ENCODE results near the gene TPCN2.

TPCN2 gene

DNA sequence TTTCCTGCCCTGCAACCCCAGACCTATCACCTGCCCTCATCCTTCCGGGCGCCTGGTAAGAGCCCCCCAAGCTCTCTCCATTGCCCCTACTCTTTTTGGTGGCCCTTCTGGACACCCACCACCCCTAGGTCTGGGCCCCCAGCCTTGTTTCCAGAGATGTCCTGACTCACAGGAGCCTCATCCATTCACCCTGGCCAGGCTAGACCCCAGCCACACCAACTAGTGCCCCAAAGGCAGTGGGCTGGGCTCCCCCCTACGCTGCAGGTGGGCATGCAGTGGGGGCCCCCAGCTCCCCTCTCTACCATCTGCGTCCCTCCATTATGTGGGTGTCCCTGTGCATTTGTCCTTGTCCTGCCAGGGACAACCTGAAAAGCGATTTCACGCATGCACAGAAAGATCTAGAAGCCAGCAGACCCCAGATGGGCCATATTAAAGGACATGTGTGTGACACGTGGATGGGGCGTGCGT lies 37.1 kb upstream of the TPCN2 start:
- no peaks in the 10 kb centered on the region for H3K9me3 ChIP-seq (ENCODE audit: insufficient read depth, low read depth, low read length)
- no peaks in the 10 kb centered on the region for H3K36me3 ChIP-seq (ENCODE audit: insufficient read depth, low read length)
- no peak overlapping the region for H3K9ac ChIP-seq (ENCODE audit: low read depth, low read length)
- H3K27me3 ChIP-seq (ENCODE audit: insufficient read depth, low read length) = peaks cover 3% of the 10 kb centered on the region; the same call in 1 of the 2 replicates
- peaks cover 47% of the 10 kb centered on the region for H3K4me1 ChIP-seq (ENCODE audit: insufficient read depth, low read length)
- WGBS = 88% methylated on average over 9 of the region's 9 CpGs
- peak overlapping the region; percentile 56; the same call in 1 of the 2 replicates for H3K4me3 ChIP-seq (ENCODE audit: low read length)
- no peak overlapping the region for H3K27ac ChIP-seq (ENCODE audit: low read depth, low read length)

DNA sequence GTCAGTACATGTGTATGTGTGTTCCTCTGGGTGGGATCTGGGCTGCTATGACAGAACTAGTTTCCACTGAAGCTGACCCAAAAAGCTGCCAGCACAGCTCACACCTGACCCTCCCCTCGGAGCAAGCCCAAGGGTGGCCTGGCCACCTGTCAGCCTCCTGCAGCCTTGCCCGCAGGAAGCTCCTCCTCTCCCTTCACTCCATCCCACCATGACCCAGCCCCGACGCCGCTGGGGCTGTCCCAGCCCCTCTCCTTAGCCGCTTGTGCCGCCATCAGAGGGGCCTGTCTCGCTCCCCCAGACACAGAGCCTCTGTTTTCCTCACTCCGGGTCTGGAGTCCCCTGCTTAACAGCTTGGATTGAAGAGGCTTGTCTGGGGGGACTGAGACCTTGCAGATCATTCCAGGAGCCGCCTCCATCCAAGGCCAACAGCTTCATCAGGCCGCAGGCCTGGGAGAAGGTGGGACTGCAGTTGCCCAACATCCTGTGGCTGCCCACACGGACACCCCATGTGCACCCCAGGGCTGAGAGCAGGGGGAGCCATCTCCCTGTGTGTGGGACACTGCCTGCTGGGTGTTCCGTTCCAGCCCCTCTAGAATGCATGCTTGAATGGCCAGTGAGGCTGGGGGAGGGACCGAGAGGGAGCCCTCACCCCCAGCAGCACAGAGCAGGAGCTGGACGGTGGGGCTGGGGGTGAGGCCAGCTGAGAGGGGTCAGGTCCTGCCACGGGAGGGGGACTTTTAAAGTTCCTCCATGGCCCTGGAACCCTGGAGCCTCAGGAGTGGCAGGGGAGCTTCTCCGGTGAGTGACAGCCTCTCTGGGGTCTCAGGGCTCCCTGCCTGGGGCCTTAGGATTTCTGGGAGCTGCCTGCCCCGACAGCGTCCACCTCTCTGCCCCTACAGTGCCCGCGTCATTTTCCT lies 36.4 kb upstream of the TPCN2 start:
- H3K4me1 ChIP-seq (ENCODE audit: insufficient read depth, low read length) = peaks cover 47% of the 10 kb centered on the region

DNA sequence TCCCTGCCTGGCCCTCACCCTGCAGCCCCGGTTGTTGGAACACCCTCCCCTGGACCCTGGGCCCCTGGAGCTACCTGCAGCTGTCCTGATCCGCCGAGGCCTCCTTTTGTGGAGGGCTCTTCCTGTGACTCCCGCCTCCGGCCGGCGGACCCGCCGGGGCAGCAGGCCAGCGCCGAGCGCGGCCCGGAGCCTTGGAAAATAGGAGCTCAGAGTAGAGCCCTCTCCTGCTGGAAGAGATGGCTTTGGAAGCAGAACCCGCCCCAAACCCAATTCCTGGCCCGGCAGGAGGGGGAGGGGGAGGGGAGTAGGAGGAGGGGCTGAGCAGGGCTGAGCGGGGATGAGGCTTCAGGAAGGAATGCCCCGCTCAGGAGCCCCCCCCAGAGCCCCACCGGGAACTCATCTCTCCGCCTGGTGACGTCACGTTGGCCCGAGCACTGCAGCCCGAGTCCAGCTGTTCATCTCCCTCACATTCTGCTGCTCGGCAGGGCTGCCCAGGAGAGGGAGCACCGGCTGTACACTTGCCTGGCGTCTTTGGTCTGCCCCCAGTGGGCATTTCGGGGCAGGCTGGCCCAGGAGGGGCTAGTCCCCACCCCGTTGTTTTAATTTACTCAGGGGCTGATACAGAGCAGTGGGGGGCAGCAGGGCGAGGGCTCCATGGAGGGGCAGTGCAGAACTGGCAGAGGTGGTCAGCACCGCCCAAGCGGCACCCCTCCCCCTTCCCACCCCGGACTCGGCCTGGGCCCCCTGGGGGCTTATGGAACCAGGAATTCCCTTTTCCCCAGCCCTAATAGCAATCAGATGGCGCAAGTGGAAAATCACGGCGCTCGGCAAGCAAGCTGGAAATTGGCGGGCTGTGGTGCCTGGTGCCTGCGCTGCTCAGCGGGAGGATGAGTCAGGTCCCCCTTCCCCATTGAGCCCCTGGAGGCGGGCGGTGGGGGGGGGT lies 35.5 kb upstream of the TPCN2 start, which contains the start of gene MRGPRF:
Gene MRGPRF, minus strand, starts transcription at position 238 of the 943 bp plus-strand sequence. CDS start 3,345 bp downstream, outside the sequence.
- H3K27me3 ChIP-seq (ENCODE audit: insufficient read depth, low read length) = peaks cover 3% of the 10 kb centered on the region; the same call in 1 of the 2 replicates
- H3K9ac ChIP-seq (ENCODE audit: low read depth, low read length) = peak within 1 kb of the TSS; percentile 36; the same call in 1 of the 2 replicates
- H3K36me3 ChIP-seq (ENCODE audit: insufficient read depth, low read length) = no peaks in the 10 kb centered on the region
- 2% methylated on average over 43 of the region's 43 CpGs for WGBS
- no peaks in the 10 kb centered on the region for H3K9me3 ChIP-seq (ENCODE audit: insufficient read depth, low read depth, low read length)
- peaks cover 40% of the 10 kb centered on the region for H3K4me1 ChIP-seq (ENCODE audit: insufficient read depth, low read length)
- H3K27ac ChIP-seq (ENCODE audit: low read depth, low read length) = peak within 1 kb of the TSS; percentile 52; the same call in 1 of the 2 replicates
- peak within 1 kb of the TSS; percentile 56 for H3K4me3 ChIP-seq (ENCODE audit: low read length)

More for the DNA sequence above, 36.4 kb upstream of the TPCN2 start:
- Histone ChIP-seq H3K4me3 (ENCODE audit: low read length) (peak overlapping the region; percentile 56), H3K27me3 (ENCODE audit: insufficient read depth, low read length) (peaks cover 3% of the 10 kb centered on the region; the same call in 1 of the 2 replicates), H3K9me3 (ENCODE audit: insufficient read depth, low read depth, low read length) (no peaks in the 10 kb centered on the region), H3K27ac (ENCODE audit: low read depth, low read length) (peak overlapping the region; percentile 52; the same call in 1 of the 2 replicates), H3K9ac (ENCODE audit: low read depth, low read length) (peak overlapping the region; percentile 36; the same call in 1 of the 2 replicates), H3K36me3 (ENCODE audit: insufficient read depth, low read length) (no peaks in the 10 kb centered on the region)
- 29% methylated on average over 21 of the region's 21 CpGs for WGBS

DNA sequence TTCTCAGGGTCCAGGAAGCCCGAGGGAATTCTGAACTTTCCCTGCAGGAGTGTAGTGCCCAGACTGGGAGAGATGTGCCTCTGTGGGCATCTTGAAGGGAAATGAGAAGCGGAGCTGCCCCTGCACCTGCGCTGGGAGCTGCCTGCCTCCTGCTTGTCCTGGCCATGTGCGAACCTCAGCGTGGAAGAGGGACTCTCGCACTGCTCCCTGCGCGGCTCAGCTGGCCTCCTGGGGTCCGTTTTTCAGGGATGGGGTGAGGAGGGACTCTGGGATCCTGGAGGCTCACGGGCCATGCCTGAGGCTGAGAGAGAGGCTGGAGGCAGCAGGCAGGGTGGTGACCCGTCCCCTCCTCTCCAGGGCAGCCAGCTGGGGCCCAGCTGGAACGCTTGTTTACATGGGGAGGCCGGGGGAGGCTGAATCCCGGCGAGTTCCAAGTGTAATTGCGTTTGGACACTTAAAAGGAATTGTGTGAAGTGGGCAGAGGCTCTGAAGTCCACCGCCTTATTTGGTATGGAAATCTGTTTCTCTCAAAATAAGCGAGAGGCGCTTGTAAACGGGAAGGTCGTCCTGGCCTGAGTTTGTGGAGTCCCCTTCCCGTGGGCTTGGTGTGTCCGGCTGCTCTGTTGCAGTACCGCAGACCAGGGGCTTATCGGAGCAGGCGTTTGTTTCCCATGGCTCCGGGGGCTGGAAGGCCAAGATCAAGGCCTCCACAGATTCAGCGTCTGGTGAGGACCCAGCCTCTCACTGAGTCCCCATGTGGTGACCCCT lies 34.5 kb upstream of the TPCN2 start:
- peak overlapping the region; percentile 32 for H3K4me3 ChIP-seq (ENCODE audit: low read length)
- H3K27me3 ChIP-seq (ENCODE audit: insufficient read depth, low read length) = peaks cover 3% of the 10 kb centered on the region; the same call in 1 of the 2 replicates
- H3K9ac ChIP-seq (ENCODE audit: low read depth, low read length) = 0 out of 2 replicates have a peak overlapping the region, but pooled peaks have one; percentile 10
- no peaks in the 10 kb centered on the region for H3K9me3 ChIP-seq (ENCODE audit: insufficient read depth, low read depth, low read length)
- H3K36me3 ChIP-seq (ENCODE audit: insufficient read depth, low read length) = no peaks in the 10 kb centered on the region
- H3K27ac ChIP-seq (ENCODE audit: low read depth, low read length) = peak overlapping the region; percentile 21; the same call in 1 of the 2 replicates
- peaks cover 32% of the 10 kb centered on the region for H3K4me1 ChIP-seq (ENCODE audit: insufficient read depth, low read length)
- 27% methylated on average over 28 of the region's 28 CpGs for WGBS

DNA sequence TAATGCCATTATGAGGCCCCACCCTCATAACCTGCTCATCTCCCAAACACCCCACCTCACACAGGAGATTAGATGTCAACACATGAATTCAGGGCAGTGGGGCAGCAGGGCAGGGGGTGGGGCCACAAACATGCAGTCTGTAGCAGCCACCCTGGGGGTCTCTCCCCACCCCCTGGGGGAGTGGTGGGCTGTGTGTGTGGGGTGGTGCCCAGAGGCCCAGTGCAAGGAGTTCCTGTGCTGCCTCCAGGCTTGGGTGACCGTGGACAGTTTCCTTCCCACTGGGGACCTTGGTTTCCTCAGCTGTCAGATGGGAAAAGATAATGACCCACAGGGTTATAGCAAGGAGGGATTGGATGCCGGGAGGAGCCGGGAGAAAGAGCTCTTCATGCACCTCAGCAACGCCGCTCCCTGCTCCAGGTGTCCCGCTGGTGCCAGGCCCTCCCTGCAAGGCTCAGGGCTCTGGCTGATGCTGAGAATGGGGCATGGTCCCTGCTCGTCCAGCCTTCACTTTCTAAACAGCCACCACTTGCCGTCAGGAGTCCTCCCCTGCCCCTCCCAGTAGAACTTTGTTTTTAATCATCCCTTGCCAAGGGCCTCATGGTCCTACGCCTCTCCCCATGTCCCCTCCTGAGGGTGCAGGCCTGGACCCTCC lies 33.7 kb upstream of the TPCN2 start:
- WGBS = 79% methylated on average over 9 of the region's 9 CpGs
- H3K9me3 ChIP-seq (ENCODE audit: insufficient read depth, low read depth, low read length) = no peaks in the 10 kb centered on the region
- peaks cover 31% of the 10 kb centered on the region for H3K4me1 ChIP-seq (ENCODE audit: insufficient read depth, low read length)
- no peak overlapping the region; the same call in 1 of the 2 replicates for H3K27ac ChIP-seq (ENCODE audit: low read depth, low read length)
- no peak overlapping the region for H3K4me3 ChIP-seq (ENCODE audit: low read length)
- peaks cover 3% of the 10 kb centered on the region; the same call in 1 of the 2 replicates for H3K27me3 ChIP-seq (ENCODE audit: insufficient read depth, low read length)
- H3K36me3 ChIP-seq (ENCODE audit: insufficient read depth, low read length) = no peaks in the 10 kb centered on the region
- no peak overlapping the region for H3K9ac ChIP-seq (ENCODE audit: low read depth, low read length)

DNA sequence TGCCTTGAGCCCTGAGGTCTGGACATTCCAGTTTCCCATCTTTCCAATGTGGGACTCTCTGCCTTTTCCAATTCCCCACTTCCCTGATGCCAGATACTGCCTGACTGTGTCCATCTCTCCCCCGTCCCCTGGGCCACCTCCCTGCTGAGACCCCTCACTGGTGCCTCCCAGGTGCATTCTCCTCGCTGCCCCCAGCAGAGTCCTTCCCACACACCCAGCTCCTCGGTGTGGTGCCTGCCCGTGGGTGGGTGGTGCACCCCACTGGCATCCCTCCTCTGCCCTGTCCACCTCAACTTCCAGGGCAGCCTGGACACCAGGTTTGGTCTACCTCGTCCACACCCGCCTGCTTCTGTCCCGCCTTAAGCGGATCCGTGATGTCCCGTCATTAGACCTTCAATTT lies 30.8 kb upstream of the TPCN2 start:
- H3K27me3 ChIP-seq (ENCODE audit: insufficient read depth, low read length) = no peaks in the 10 kb centered on the region
- no peak overlapping the region for H3K27ac ChIP-seq (ENCODE audit: low read depth, low read length)
- no peaks in the 10 kb centered on the region for H3K36me3 ChIP-seq (ENCODE audit: insufficient read depth, low read length)
- peaks cover 12% of the 10 kb centered on the region for H3K4me1 ChIP-seq (ENCODE audit: insufficient read depth, low read length)
- H3K9ac ChIP-seq (ENCODE audit: low read depth, low read length) = no peak overlapping the region
- 92% methylated on average over 10 of the region's 10 CpGs for WGBS
- no peak overlapping the region for H3K4me3 ChIP-seq (ENCODE audit: low read length)
- H3K9me3 ChIP-seq (ENCODE audit: insufficient read depth, low read depth, low read length) = no peaks in the 10 kb centered on the region

DNA sequence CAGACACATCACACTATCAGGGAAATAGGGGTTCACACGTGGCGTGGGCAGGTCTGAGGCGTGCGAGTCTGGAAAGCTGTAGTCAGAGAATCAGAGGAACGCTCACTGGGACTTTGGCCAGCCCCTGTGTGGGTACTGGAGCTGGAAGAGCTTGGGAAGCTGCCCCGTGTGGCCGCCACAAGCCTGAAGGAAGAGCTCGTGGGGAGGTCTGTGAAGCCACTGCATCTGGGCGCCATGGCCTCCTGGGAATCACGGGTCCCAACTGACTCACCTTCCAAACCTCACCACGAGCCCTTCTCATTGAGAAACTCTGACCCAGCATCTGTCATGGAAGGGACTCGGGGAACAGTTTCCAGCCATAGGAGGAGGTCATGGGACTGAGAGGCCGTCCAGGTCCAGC lies 29.8 kb upstream of the TPCN2 start:
- H3K9ac ChIP-seq (ENCODE audit: low read depth, low read length) = no peak overlapping the region
- no peaks in the 10 kb centered on the region for H3K36me3 ChIP-seq (ENCODE audit: insufficient read depth, low read length)
- WGBS = 81% methylated on average over 13 of the region's 13 CpGs
- no peaks in the 10 kb centered on the region for H3K27me3 ChIP-seq (ENCODE audit: insufficient read depth, low read length)
- H3K9me3 ChIP-seq (ENCODE audit: insufficient read depth, low read depth, low read length) = no peaks in the 10 kb centered on the region
- no peak overlapping the region for H3K4me3 ChIP-seq (ENCODE audit: low read length)
- no peak overlapping the region for H3K27ac ChIP-seq (ENCODE audit: low read depth, low read length)
- peaks cover 11% of the 10 kb centered on the region for H3K4me1 ChIP-seq (ENCODE audit: insufficient read depth, low read length)

DNA sequence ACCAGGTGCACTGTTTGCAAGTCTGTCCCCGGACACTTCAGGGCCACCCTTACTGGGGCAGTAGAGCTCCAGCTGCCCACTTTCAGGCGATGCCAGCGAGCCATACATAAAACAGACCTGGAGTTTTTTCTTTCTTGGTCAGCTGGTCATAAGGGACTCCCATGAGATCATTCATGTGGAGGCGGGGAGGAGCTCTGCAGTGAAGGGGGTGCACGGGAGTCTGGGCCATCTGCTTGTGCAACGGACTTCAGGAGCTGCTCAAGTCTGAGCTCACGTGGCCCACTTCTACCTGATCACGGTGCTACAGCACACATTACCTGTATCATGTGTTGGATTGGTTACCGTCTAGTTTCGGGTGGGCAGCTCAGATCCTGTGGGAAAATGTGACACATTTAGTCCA lies 26.5 kb upstream of the TPCN2 start:
- Histone ChIP-seq H3K36me3 (ENCODE audit: insufficient read depth, low read length) (no peaks in the 10 kb centered on the region), H3K27ac (ENCODE audit: low read depth, low read length) (no peak overlapping the region), H3K27me3 (ENCODE audit: insufficient read depth, low read length) (no peaks in the 10 kb centered on the region), H3K4me1 (ENCODE audit: insufficient read depth, low read length) (no peaks in the 10 kb centered on the region), H3K9me3 (ENCODE audit: insufficient read depth, low read depth, low read length) (no peaks in the 10 kb centered on the region), H3K4me3 (ENCODE audit: low read length) (no peak overlapping the region), H3K9ac (ENCODE audit: low read depth, low read length) (no peak overlapping the region)
- 95% methylated on average over 10 of the region's 10 CpGs for WGBS

DNA sequence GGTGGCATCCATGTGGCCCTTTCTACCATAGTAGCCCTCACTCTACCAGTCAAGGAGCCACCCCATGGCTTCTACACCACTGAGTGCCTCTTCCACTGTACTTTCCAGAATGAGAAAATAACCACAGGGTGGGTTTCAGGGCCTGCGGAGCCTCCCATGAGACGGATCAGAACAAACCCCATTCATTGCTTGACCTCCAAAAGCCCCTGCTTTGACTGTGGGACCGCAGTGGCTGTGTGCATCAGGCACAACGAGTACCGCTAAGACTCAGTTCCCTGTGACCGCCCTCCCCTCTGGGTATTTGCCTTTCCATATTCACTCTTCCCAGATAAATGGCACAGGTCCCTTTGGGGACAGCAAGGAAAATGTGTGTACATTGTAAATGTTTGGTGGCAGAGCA lies 24.2 kb upstream of the TPCN2 start:
- H3K4me3 ChIP-seq (ENCODE audit: low read length) = no peak overlapping the region
- no peak overlapping the region for H3K9ac ChIP-seq (ENCODE audit: low read depth, low read length)
- H3K9me3 ChIP-seq (ENCODE audit: insufficient read depth, low read depth, low read length) = no peaks in the 10 kb centered on the region
- no peak overlapping the region for H3K27ac ChIP-seq (ENCODE audit: low read depth, low read length)
- 0 out of 2 replicates have a peak, but pooled peaks cover 4% of the 10 kb centered on the region for H3K4me1 ChIP-seq (ENCODE audit: insufficient read depth, low read length)
- no peaks in the 10 kb centered on the region for H3K36me3 ChIP-seq (ENCODE audit: insufficient read depth, low read length)
- 97% methylated on average over 6 of the region's 6 CpGs for WGBS
- H3K27me3 ChIP-seq (ENCODE audit: insufficient read depth, low read length) = no peaks in the 10 kb centered on the region

Measured in HUES64 (cell line).